Progenitor cell of endocrine pancreas (in vitro differentiated cells): ENCODE data around the gene COL4A1. TPM values are rescaled to one million over a fixed set of nuclear protein-coding genes. Genes with fewer than 3 reads are reported as not detected.
"Not testable (repeated sequence)": the region's sequence is repeated elsewhere in the genome, so short reads cannot be mapped to it uniquely, and the experiment has no call there.

Source experiments
- DNase-seq: peaks from one replicate; pipeline ENCODE4 v3.0.0; 2021; ENCODE audit warnings: low spot score; ENCODE audit not compliant: unreplicated experiment
- H3K27ac Mint-ChIP-seq: 2 replicates; pipeline ENCODE4 v1.8.0; 2021; ENCODE audit warnings: mild to moderate bottlenecking, moderate library complexity, mixed read lengths
- H3K27me3 Mint-ChIP-seq: 2 replicates; pipeline ENCODE4 v1.8.0; 2021; ENCODE audit warnings: mixed read lengths
- H3K36me3 Mint-ChIP-seq: 2 replicates; pipeline ENCODE4 v1.8.0; 2022; ENCODE audit warnings: mixed read lengths; ENCODE audit not compliant: insufficient read depth
- H3K4me1 Mint-ChIP-seq: 2 replicates; pipeline ENCODE4 v1.8.0; 2021; ENCODE audit warnings: low read depth, mixed read lengths
- H3K4me3 Mint-ChIP-seq: 2 replicates; pipeline ENCODE4 v1.8.0; 2021; ENCODE audit warnings: low read depth, mild to moderate bottlenecking, moderate library complexity, mixed read lengths
- H3K9me3 Mint-ChIP-seq: 2 replicates; pipeline ENCODE4 v1.8.0; 2021; ENCODE audit warnings: low read depth, mixed read lengths
- total RNA-seq: library from RNA; stranded (reverse); gene quantifications from 2 replicates; pipeline ENCODE4 v1.2.1, GENCODE V29; 2021
- TF ChIP-seq, protein P1 (sequence below): fragments of 200-600 bp; sonication (generic); IDR thresholded peaks from one replicate; pipeline ENCODE4 v1.5.0; 2021; ENCODE audit warnings: antibody characterized with exemption, mild to moderate bottlenecking; ENCODE audit not compliant: unreplicated experiment

The COL4A1 gene
- total RNA-seq, 1 donor from 2014 or later = 81.3 TPM

GRCh38 chr13:110318920-110319319 lies 12.0 kb upstream of the COL4A1 start:
- DNase-seq = no peak
- no peak overlapping the region for H3K4me3 Mint-ChIP-seq
- peaks cover 3% of the 10 kb centered on the region for H3K9me3 Mint-ChIP-seq
- peaks cover 8% of the 10 kb centered on the region for H3K36me3 Mint-ChIP-seq
- TF ChIP-seq, protein P1, sequence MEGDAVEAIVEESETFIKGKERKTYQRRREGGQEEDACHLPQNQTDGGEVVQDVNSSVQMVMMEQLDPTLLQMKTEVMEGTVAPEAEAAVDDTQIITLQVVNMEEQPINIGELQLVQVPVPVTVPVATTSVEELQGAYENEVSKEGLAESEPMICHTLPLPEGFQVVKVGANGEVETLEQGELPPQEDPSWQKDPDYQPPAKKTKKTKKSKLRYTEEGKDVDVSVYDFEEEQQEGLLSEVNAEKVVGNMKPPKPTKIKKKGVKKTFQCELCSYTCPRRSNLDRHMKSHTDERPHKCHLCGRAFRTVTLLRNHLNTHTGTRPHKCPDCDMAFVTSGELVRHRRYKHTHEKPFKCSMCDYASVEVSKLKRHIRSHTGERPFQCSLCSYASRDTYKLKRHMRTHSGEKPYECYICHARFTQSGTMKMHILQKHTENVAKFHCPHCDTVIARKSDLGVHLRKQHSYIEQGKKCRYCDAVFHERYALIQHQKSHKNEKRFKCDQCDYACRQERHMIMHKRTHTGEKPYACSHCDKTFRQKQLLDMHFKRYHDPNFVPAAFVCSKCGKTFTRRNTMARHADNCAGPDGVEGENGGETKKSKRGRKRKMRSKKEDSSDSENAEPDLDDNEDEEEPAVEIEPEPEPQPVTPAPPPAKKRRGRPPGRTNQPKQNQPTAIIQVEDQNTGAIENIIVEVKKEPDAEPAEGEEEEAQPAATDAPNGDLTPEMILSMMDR = no peak
- H3K27me3 Mint-ChIP-seq = no peaks in the 10 kb centered on the region
- H3K27ac Mint-ChIP-seq = no peak overlapping the region
- peaks cover 6% of the 10 kb centered on the region for H3K4me1 Mint-ChIP-seq

DNA sequence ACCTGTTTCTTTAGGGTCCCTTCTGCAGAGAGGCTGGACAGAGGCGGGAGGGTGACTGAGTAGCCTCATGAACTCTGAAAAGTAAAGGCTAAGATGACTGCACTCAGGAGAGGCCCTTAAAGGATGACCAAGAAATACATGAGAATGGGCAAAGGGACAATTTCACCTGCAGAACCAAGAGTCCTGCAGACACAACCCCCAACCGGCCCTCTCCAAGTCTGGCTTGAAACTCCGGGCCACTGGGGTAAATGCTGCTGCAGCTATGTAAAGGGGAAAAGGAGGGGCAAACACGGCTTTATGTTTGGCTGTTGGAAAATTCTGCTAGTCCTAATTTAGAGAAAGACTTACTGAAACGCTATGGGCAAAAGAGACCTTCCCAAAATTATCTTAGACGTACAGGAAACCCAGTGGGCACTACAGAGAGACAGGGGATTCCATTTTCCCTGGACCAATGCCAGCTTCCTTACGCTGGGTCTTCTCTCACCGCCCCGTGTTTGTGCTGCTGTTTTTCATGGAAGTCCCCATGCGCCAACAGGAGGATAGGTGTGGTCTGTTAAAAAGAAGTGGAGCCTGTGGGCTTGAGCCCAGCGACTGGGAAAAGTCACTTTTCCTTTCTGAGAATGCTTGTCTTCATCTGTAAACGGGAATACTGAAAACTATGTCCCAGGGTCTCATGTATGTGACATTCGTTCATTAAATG lies 10.7 kb upstream of the COL4A1 start:
- DNase-seq = no peak
- Mint-ChIP-seq H3K4me3 (no peak overlapping the region), H3K27me3 (no peaks in the 10 kb centered on the region), H3K36me3 (peaks cover 10% of the 10 kb centered on the region), H3K9me3 (peaks cover 3% of the 10 kb centered on the region), H3K27ac (no peak overlapping the region), H3K4me1 (peaks cover 9% of the 10 kb centered on the region)
- TF ChIP-seq, protein P1 = no peak

DNA sequence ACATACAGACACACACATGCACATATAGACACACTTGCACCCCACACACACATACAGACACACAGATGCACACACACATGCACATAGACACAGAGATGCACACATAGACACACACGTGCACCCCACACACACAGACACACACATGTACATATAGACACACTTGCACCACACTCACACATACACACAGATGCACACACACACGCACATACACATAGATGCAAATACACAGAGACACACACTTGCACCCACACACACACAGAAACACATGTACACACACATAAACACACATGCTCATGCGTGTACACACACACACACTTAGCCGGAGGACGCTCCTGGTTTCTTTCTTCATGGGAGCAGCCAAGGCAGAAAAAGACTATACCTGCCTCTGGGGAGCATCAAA lies 10.1 kb upstream of the COL4A1 start:
- Mint-ChIP-seq H3K9me3 (peaks cover 3% of the 10 kb centered on the region), H3K4me3 (no peak overlapping the region), H3K27me3 (peaks cover 4% of the 10 kb centered on the region), H3K27ac (no peak overlapping the region), H3K36me3 (peaks cover 8% of the 10 kb centered on the region), H3K4me1 (peaks cover 13% of the 10 kb centered on the region)
- TF ChIP-seq, protein P1 = no peak
- no peak for DNase-seq

GRCh38 chr13:110316196-110316595 lies 9.2 kb upstream of the COL4A1 start:
- peaks cover 8% of the 10 kb centered on the region for H3K36me3 Mint-ChIP-seq
- no peaks in the 10 kb centered on the region for H3K9me3 Mint-ChIP-seq
- H3K4me3 Mint-ChIP-seq = no peak overlapping the region
- TF ChIP-seq, protein P1 = no peak
- H3K27ac Mint-ChIP-seq = no peak overlapping the region
- H3K27me3 Mint-ChIP-seq = peaks cover 6% of the 10 kb centered on the region
- H3K4me1 Mint-ChIP-seq = peaks cover 15% of the 10 kb centered on the region
- DNase-seq = no peak

DNA sequence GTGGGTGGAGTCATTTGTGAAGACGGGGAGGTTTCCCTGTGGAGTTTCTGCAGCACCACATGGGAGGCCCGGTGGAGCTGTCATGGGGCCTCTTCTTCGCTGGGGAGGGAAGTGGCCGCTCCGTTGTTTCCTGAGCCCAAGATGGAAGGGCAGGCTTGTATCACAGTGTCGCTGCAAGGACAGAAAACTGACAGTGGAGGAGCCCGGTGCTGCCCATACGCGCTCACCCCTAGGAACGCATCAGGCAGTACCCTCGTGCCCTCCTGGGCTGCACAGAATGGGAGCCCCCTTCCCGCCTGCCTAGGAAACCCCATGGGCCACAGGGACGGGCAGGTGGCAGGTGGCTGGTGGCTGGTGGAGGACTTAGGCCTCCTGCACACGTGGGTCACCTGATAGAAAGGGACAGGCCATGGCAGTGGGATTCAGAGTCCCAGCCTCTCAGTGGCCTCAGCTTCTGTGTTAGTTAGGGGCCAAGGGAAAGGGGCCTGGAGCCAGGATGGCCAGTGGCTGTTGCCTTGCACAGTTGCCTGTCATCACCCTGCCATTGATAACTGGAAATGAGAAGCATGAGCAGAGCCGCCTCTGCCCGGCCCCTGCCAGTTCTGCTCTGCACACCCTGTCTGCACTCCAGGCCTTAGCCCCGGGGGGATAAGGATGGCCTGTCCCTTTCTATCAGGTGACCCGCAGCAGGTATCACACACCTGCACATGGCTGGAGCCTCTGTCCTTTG lies 7.7 kb upstream of the COL4A1 start:
- DNase-seq = no peak
- TF ChIP-seq, protein P1 = no peak
- Mint-ChIP-seq H3K9me3 (no peaks in the 10 kb centered on the region), H3K4me1 (peaks cover 11% of the 10 kb centered on the region), H3K27ac (no peak overlapping the region), H3K36me3 (peaks cover 9% of the 10 kb centered on the region), H3K4me3 (no peak overlapping the region), H3K27me3 (peaks cover 6% of the 10 kb centered on the region)

DNA sequence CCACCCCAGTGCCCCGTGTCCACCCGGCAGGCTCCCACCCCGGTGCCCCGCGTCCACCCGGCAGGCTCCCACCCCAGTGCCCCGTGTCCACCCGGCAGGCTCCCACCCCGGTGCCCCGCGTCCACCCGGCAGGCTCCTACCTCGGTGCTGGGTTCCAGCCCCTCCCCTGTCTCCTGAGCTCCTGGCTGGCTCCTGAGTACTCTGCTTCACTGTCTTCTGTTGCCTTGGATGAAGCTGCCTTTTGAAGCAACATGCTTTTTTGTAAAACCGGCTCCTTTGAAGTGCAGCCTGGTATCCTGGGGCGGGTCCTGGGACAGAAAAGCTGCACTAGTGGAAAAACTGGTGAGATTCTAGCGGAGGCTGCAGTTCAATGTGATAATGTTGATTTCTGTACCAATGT lies 6.8 kb upstream of the COL4A1 start:
- not testable (repeated sequence) for H3K9me3 Mint-ChIP-seq, H3K27ac Mint-ChIP-seq, H3K4me3 Mint-ChIP-seq, H3K36me3 Mint-ChIP-seq, DNase-seq, H3K27me3 Mint-ChIP-seq
- H3K4me1 Mint-ChIP-seq = peaks cover 17% of the 10 kb centered on the region

- H3K27me3 Mint-ChIP-seq, H3K27ac Mint-ChIP-seq, H3K4me3 Mint-ChIP-seq, H3K36me3 Mint-ChIP-seq, H3K9me3 Mint-ChIP-seq, DNase-seq: not testable (repeated sequence)
- H3K4me1 Mint-ChIP-seq = peaks cover 22% of the 10 kb centered on the region
These were observed 6.3 kb upstream of the COL4A1 start for GRCh38 chr13:110313261-110313660.
